ENCODE results near the gene ATP6V0B. TPM values are rescaled to one million over a fixed set of nuclear protein-coding genes. Genes with fewer than 3 reads are reported as not detected.

The ATP6V0B gene
- total and polyA plus RNA-seq, 9 of the 15 experiments (the other 6 are each of a cell fraction or from before 2014, with no cell fraction given): 137 to 328 (median 220) TPM

- TF ChIP-seq MAFF (IDR thresholded peaks at IDR 0.05; ENCODE audit: low read length) (no peak), ZNF518B (CRISPR knock-in tag; IDR thresholded peaks at IDR 0.05) (no peak), TAF1 (IDR thresholded peaks at IDR 0.05; ENCODE audit: control insufficient read depth, extremely low read depth, insufficient read depth, low read length, severe bottlenecking) (peak; percentile 86), BHLHE40 (IDR thresholded peaks at IDR 0.05; ENCODE audit: low read length) (peak; percentile 81), ELF2 (CRISPR knock-in tag; IDR thresholded peaks at IDR 0.05) (peak; percentile 34; the same call in 1 of the 2 replicates), NONO (IDR thresholded peaks at IDR 0.05; ENCODE audit: low read depth in 2 of 2, low read length in 1 of 2) (peak in 1 of 2 experiments; percentile 85; a peak in 3 of 4 replicates), CHD4 (IDR thresholded peaks at IDR 0.05; ENCODE audit: insufficient read depth, insufficient replicate concordance, low read depth, low read length, poor library complexity, severe bottlenecking) (peak; percentile 90), CHCHD3 (CRISPR knock-in tag; IDR thresholded peaks at IDR 0.05) (no peak), KAT8 (IDR thresholded peaks at IDR 0.05; ENCODE audit: low read depth) (no peak), NEUROD1 (IDR thresholded peaks at IDR 0.05; ENCODE audit: borderline replicate concordance, low read depth, low read length, partially characterized antibody) (peak; percentile 82), NR2C2 (CRISPR knock-in tag; IDR thresholded peaks at IDR 0.05) (peak; percentile 80), NR2C2 (tag; IDR thresholded peaks at IDR 0.05) (peak; percentile 93), LARP7 (IDR thresholded peaks at IDR 0.05) (peak; percentile 83; the same call in 1 of the 2 replicates), E2F3 (CRISPR knock-in tag; IDR thresholded peaks at IDR 0.05) (no peak; the same call in 1 of the 2 replicates), MCM5 (IDR thresholded peaks at IDR 0.05; ENCODE audit: low read depth) (no peak), FOXO4 (CRISPR knock-in tag; IDR thresholded peaks at IDR 0.05) (0 out of 2 replicates have a peak, but pooled peaks have one; percentile 11), NFE2 (IDR thresholded peaks at IDR 0.05; ENCODE audit: low read depth) (peak; percentile 99), HSF4 (CRISPR knock-in tag; IDR thresholded peaks at IDR 0.05; ENCODE audit: borderline replicate concordance) (peak; percentile 23; the same call in 1 of the 2 replicates), OTX1 (CRISPR knock-in tag; IDR thresholded peaks at IDR 0.05) (peak; percentile 63; the same call in 1 of the 2 replicates), TEAD4 (IDR thresholded peaks at IDR 0.05; ENCODE audit: low read length) (peak; percentile 56; the same call in 1 of the 2 replicates), TEAD4 (CRISPR knock-in tag; IDR thresholded peaks at IDR 0.05; ENCODE audit: borderline replicate concordance) (peak; percentile 94; the same call in 1 of the 2 replicates), ZNF668 (CRISPR knock-in tag; IDR thresholded peaks at IDR 0.05) (peak; percentile 64; the same call in 1 of the 2 replicates)
These were observed 28.3 kb upstream of the ATP6V0B start, which contains the start of gene IPO13 (continued) for GRCh38 chr1:43946236-43947060.

Data from K562 (cell line).